HG02642 (cell line): Measurements from ENCODE around the gene RAB10.
"Not testable (repeated sequence)": the region's sequence is repeated elsewhere in the genome, so short reads cannot be mapped to it uniquely, and the experiment has no call there.

Experiments used
- ATAC-seq: cut with Tn5 transposase; IDR thresholded peaks from one replicate; pipeline ENCODE4 v1.9.1; 2021; ENCODE audit warnings: mild to moderate bottlenecking; ENCODE audit not compliant: unreplicated experiment, poor library complexity

Gene RAB10

DNA sequence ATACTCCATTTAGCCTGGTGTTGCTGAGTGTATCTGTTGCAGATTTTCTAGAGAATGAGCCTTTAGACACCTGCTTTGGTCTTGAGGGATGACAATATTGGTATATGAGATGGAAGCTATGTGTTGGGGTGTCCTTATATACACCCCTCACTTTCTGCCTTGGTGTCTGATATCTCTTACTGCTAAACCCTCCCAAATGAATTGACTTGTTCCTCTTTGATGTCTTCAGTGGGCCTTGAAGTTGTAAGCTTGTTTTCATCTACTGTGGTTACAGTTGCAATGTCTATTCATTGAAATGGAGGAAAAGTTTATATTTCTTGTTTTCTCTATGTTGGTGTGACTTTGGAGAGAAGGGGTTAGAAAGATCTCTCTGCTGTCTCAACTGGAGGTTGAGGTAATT is 18.9 kb downstream of the RAB10 start:
- ATAC-seq = no peak

- ATAC-seq = no peak
Observed at GRCh38 chr2:26054598-26055348, 20.9 kb downstream of the RAB10 start.

GRCh38 chr2:26058390-26058789 is 24.5 kb downstream of the RAB10 start:
- no peak for ATAC-seq

DNA sequence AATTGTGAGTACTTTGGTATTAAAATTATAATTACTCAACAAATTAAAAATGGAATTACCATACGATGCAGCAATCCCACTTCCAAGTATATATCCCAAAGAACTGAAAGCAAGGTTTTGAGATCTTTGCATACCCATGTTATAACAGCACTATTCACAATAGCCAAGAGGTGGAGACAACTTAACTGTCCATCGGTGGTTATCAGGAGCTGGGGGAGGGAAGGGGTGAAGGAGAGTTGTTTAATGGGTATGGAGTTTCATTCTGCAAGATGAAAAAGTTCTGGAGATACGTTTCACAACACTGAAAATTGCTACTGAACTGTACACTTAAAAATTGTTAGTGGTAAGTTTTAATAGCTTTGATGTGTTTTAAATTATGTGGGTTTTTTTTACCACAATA is 25.7 kb downstream of the RAB10 start:
- no peak for ATAC-seq

DNA sequence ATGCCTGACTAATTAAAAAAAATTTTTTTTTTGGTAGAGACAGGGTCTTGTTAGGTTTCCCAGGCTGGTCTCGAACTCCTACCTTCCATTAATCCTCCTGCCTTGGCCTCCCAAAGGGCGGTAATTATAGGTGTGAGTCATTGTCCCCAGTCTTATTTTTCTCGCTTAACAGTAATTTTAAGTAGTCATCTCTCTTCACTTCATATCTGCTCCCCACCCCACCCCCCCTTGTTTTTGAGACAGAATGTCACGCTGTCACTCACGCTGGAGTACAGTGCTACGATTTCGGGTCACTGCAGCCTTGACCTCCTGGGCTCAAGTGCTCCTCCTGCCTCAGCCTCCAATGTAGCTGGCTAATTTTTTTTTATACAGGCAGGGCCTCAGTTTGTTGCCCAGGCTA is 27.7 kb downstream of the RAB10 start:
- no peak for ATAC-seq

DNA sequence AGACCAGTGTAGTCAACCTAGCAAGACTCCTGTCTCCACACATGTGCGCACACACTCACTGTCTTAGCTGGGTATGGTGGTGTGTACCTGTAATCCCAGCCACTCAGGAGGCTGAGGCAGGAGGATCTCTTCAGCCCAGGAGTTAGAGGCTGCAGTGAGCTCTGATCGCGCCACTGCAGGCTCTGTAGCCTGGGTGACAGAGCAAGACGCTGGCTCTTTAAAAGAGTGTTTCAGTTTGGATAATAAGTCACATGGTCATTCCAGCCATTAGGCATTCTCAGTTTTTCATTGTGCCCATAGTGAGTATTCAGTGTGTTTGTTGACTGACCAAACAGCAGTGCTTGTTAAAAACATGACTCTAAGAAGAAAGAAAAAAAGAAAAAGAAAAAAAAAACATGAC is 31.0 kb downstream of the RAB10 start:
- ATAC-seq = no peak

DNA sequence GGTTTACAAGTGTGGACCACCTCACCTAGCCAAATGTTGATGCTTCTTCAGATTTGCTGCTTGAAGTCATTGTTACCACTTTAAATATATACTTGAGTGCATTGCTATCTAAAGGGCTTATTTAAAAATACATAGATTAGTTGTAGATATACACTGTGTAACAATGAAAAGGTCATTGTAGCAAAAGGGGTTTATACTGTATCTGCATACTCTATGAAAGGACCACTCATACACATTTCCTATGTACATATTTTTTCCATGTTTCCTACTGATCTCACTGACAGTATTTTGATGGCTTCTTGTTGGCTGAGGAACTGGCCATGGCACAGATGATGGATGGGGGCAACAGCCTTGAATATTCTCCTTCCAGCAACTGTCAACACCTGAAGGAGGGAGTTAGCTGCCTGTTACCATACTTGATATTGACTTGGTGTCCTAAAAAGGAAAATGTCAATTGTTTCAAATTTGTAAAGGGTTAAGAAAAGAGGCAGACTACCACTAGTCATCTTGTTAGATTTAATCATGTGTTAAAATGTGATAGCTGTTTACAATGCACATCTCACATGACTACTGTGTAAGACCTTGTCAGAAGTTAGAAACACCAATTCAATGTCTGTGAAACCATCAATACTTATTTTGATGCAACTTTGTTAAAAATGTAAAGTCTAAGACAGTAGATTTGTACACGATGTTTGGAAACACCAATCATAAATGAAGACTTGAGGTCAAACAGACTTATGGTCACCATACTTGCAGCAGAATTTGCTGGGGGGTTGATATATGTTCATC is 33.5 kb downstream of the RAB10 start:
- no peak for ATAC-seq

- no peak for ATAC-seq
Observed at GRCh38 chr2:26067980-26068507, 34.2 kb downstream of the RAB10 start.

DNA sequence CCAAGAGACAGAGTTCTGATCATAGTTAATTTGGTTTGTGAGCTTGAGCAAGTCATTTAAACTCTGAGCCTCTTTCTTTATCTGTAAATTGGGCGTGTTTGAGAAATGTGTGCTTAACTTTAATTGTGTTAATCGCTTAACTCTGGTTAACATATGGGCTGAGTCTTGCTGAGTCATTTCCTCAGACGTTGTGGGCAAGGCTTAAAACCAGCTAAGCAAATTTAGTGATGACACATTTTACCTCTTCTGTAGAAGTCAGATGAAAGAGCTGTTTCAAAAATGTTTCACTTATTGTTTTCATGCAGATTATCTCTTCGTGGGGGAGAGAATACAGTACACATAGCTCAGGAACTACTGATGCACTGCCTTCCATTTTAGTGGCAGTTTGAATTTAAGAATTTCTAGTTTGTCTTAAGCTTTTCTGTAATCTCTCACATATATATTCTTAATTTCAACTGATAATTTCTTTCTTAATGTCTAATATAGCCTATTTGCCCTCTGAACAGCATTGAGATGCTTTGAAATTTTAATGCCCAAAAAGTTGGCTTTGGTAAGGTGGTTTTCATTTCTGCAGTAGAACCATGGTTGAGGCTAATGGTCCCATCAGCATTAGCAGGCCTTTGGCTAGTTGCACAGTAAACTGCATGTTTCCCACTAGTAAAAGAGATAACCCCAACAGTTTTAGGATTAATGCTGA is 34.9 kb downstream of the RAB10 start:
- peak; percentile 85 for ATAC-seq

DNA sequence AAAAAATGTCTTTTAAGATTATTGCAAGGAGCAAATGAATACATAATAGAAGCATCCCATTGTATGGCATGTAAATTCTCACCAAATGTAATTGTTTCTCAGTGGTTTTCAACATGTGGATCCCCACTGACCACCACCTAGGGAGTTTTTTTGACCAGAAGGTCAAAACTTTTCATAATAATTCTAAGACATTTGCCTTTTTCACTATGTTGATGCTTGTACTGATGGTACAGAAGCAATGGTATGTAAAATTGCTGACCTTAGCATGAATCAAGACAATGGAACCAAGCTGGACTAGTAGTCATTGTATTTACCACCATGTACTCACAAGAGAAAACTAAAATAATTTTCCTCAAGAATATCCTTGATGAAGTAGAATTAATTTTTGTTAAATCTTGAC is 36.8 kb downstream of the RAB10 start:
- ATAC-seq = no peak

DNA sequence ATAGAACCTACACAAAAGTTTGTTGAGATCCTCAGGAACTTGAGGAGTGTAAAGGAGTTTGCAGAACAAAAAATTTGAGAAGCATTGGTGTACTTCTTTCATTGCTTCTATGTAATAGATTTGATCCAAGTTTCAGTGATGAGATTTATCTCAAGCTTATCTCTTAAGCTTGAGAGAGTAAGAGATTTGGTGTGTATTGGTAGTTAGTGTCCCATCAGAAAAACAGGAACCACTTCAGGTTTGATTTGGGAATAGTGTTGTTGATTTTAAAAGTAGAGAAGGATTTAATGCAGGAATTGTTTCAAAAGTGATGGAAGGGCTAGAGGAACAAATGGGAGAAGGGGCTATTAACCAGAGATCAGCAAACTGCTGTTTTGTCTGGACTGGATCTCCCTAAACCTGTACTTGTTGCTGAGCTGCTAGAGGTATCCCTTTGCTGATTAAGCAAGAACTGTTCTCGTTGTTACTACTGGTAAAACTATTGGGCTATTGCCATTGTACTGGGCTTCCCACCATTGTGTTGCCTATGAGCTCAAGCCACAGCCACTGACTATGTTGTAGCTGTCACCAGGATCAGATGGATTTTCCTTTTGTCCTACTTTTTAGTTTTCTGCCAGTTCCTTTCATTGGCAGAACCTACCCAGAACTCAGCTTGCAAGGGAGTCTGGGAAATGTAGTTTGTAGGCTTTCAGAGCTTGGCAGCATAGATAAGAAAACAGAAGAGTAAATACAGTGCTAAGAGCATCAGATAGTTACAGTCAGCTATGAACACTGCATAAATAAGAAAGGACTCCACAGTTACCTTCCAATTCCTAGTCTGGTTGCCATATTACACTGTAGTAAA is 39.3 kb downstream of the RAB10 start:
- no peak for ATAC-seq

GRCh38 chr2:26073830-26074229 is 39.9 kb downstream of the RAB10 start:
- ATAC-seq = no peak

- no peak for ATAC-seq
Observed at GRCh38 chr2:26074676-26075075, 40.8 kb downstream of the RAB10 start.

DNA sequence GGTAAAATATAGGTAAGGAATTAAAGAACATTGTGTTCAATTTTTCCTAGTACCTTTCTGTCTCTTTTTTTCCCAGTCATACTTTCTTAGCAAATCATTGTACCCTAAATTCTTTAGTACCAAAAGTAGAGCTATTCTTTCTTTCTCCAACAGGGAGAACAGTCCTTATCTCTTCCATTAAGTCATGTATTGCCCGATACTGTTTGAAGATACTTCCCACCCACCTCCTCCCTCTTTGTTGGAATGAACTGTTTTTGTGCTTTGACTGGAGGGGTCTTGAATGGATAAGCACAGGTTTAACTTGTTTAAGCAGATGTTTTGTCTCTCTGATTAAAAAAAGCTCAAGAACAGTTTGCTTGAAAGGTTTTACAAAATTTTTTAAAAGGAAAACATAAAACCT is 41.3 kb downstream of the RAB10 start:
- no peak for ATAC-seq

GRCh38 chr2:26076001-26076587 is 42.2 kb downstream of the RAB10 start:
- ATAC-seq = no peak

DNA sequence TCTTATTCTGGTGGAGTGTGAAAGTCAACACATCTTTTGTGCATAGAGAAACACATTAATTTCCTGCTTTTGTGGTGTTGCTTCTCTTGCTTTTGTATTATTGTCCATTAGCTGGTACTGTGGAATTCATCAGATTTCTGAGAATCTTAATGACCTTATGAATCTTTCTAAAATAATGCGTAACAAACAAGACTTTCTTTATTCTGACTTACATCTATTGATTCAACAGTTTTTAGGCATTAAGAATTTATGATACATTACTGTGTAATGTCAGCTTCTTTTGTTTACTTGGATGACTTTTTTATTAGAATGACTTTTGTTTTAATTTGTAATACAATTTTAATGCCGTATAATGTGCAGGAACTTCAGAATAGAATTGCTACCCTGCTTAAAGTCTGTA is 43.4 kb downstream of the RAB10 start:
- no peak for ATAC-seq

- no peak for ATAC-seq
Observed at GRCh38 chr2:26078939-26079338, 45.1 kb downstream of the RAB10 start.

DNA sequence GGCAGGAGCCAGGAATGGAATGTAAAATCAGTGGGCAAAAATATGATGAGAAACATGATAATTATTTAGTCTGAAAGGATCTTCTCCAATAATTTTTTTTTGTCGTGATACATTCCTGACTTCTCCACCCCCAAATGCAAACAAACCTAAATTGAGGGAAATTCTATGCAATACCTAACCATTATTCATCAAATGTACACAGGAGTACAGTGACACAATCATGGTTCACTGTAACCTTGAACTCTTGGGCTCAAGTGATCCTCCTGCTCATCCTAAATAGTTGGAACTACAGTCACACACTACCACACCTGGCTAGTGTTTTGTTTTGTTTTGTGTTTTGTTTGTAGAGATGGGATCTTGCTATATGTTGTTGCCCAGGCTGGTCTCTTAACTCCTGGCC is 46.5 kb downstream of the RAB10 start:
- ATAC-seq = no peak

GRCh38 chr2:26080925-26081324 is 47.0 kb downstream of the RAB10 start:
- ATAC-seq = not testable (repeated sequence)

- no peak for ATAC-seq
Observed at GRCh38 chr2:26081556-26081955, 47.7 kb downstream of the RAB10 start.
